Activated CD8-positive, alpha-beta memory T cell treated with anti-CD3 and anti-CD28 coated beads, Interleukin-2, amount 50 U/mL, for 1 hour (primary cell): Measurements from ENCODE around the gene PRKAG1.
A peak's percentile ranks its signal among the peaks of the same experiment; 100 is the strongest.

ENCODE experiments used
- DNase-seq: peaks from one replicate; pipeline ENCODE4 v3.0.0-alpha.2; 2020; ENCODE audit errors: extremely low read depth

PRKAG1 gene

DNA sequence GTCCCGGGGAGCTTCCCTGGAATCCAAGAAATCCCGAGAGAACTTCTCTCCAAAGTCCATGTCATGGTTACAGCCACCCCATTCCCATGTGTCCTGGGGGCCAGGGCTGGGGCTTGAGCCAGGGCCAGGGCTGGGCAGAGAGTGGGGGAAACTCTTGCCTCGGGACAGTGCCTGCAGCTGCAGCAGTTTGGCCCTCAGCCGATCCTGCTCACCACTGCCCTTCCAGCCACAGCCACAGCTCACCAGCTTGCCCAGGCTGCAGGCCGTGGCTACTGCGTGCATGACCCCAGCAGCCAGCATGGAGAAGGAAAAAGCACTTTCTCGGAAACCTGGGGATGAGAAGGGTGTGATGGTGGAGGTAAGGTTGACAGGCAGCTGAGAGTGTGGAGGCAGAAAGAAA lies 50.6 kb downstream of the PRKAG1 start:
- DNase-seq, result no peak

DNA sequence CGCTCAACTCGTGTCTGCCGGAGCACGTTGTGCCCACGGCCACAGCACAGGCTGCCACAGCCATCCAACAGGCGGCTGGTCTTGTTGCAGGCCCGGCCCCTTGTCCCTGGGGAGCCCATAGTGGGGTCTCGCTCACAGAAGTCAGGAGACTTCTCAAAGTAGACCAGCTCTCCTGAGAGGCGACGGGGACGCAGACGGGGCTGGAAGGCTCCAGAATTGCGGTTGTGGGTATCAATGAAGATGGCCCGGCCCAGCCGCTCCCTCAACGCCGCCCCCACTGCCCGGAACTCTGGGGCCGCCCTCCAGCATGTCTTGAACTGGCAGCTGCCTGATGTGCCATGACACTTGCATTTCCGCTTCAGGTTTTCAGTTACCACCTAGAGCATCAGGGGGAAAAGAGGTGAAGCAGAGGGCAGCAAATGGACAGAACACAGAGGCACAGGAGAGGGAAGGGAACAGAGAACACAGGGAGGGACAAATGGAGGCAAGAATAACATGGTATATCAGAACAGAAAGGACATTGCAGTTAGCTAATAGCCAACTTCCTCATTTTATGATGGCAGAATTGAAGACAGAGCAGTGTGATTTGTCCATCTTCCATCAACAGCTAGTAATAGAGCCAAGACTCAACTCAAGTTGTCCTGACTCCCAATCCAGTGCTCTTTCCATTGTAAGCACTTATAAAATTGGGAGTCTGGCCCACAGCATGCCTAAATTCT lies 52.2 kb downstream of the PRKAG1 start:
- DNase-seq, result no peak

DNA sequence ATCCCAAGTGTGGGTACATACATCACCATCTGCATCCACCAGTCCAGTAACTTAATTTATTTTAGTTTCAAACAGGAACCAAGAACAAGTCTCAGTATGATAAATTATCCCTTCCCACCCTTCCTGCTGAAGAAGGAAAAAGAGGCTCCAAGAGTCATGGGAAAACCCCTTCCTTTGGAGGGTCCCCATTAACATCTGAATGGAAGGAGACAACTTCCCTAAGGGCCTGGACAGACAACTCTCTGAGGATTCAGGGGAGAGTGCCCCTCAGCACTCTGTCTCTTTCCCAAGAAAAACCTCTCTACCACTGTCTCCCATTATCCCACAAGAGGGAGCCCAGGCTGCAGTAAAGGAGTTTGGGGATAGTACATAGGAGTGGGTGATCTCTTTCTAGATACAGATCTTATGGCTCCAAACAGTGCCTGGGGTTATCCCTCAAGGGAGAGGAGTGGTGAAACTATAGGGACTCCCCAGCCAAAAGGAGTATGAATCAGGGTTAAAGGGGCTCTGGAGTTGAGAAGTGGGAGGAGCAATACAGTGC lies 53.2 kb downstream of the PRKAG1 start:
- DNase-seq, result no peak

DNA sequence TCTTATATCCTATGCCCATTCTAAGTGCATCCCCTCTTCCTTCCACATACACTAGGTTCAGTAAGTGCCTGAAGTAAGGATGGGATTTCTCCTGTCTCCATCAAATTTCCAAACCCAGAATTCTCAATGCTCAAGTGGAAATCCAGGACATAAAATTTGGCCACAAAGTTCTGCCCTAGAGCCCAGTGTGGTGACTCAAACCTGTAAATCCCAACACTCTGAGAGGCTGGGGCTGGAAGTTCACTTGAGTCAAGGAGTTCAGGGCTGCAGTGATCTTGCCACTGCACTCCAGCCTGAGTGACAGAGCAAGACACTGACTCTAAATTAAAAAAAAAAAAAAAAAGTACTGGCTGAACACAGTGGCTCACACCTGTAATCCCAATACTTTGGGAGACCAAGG lies 56.8 kb downstream of the PRKAG1 start:
- DNase-seq, result no peak

DNA sequence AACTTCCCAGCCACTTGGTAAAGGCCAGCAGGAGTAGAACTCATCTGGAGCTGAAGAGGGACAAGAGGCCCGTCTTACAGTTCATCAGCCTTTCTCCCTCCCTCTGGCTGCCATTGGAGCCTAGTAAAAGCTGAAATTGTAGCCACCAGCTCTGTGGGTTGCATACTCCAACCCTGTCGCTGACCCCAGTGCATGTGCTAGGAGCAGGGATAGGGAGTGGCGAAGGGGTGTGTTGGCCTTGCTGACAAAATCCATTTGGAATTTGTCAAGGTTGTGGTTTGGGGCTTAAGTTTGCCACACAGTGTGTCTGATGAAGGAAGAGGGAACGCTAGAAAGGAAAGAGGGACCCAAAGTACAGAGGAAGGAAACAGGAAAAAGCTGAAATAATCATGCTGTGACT lies 57.2 kb downstream of the PRKAG1 start:
- no peak for DNase-seq

DNA sequence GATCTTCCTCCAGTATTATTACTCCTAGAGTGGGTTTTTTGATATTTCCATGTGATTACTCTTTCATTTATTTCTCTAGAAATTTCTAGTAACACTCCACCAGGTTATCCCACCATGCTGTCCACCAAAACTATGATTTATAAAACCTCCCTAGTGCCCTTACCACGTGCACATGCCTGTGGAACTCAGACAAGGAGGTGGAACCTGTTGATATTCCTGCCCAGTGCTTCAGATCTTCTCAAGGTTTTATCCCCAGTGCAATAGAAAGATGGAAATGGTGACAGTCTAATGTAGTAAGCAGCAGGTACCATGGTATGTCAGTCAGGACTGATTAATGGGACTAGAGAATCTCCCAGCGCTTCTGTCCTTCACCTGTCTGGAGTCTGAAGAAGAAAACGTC lies 57.7 kb downstream of the PRKAG1 start:
- no peak for DNase-seq

DNA sequence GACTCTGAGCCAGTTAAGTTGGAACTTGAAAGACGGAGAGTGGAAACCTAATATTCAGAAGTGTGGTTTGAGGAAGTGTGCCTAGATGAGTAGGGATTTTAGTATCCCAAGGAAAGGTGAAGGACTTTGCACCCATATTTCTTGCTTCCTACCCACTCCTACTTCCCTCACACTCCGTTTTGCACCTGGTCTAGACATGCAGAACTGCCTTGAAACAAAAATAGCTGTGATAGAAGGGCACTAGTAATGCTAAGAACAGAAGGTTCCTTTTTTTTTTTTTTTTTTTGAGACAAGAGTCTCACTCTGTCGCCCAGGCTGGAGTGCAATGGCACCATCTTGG lies 60.6 kb downstream of the PRKAG1 start:
- DNase-seq, result no peak

DNA sequence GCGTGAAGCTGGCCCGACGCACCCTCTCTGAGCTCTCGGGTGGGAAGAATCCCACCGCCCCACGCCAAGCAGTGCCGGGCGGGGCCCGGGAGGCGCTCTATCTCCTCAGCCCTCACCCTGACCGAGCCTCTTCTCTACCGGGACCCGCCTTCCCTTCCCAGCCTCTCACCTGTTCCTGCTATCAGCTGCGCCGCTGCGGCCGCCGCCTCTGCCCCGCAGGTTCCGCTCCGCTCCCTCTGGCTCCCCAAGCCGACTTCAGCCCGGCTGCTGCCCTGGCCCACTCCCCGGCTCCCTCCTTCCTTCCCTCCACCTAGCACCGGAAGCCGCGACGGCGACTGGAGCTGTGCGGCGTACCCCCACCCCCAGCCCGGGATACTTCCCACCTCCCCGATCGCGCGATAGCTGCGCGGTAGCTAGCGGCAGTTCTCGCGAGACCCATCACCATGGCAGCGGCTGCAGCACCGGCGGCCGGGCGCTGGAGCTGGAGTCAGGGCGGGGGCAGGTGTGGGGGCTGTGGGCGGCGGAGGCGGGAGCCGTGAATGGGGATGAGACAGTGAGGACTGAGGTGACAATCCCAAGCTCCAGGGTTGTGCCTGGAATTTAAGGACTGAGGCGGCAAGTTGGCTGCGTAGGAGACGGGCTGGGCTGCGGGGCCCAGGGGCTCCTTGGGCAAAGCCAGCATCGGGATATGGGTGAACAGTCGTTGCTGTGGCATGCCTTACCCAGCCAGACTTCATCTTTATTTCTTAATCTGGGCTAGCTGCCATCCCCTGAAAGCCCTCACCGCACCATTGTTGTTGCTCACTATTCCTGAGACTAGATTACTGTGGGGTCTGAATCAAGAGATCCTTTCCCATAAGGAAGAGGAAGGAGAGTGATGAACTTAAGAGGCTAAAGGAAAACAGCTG lies 61.2 kb downstream of the PRKAG1 start, which contains the start of gene ARF3:
ARF3 (minus strand) TSS at position 347 of the 908 bp plus-strand sequence. CDS start 16,392 bp downstream, outside the sequence.
- DNase-seq, result peak; percentile 80

DNA sequence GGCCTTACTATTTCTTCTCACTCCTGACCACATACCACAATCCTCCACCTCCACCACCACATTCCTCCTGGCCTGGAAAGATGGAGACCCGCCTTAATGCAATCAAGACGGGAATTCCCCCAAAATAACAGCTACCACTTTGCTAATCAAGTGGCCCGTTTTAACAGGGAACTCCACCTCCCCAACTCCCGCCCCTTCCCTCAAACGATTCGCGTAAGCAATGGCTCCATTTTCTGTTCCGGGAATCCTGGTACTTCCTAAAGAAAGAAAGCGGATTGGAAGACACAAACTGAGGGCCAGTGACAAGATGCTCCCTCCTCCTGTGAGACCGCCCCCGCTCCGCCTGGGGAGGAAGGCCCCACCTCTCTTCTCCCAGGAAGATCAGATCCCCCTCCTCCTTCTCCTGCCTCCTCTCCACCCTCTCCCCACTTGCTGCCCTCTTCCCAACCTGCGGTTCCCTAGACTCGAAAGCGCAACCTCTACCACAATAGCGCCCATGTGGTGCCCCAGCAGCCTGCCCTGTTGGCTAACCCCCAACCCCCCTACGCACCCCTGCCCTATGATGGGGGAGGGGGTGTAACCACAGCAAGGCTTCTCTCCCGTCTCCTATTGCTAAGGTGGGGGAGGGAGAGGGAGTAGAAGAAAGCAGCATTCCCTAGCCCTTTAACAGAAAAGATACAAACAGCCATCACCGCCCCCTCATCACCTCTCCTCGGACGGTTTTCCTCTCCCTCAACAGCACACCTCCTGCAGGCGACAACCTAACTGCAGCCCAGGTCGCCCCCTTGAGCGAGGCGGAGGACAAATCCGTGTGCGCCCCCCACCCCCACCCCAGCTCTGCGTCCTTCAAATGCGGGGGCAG lies 62.1 kb downstream of the PRKAG1 start:
- DNase-seq, result no peak

DNA sequence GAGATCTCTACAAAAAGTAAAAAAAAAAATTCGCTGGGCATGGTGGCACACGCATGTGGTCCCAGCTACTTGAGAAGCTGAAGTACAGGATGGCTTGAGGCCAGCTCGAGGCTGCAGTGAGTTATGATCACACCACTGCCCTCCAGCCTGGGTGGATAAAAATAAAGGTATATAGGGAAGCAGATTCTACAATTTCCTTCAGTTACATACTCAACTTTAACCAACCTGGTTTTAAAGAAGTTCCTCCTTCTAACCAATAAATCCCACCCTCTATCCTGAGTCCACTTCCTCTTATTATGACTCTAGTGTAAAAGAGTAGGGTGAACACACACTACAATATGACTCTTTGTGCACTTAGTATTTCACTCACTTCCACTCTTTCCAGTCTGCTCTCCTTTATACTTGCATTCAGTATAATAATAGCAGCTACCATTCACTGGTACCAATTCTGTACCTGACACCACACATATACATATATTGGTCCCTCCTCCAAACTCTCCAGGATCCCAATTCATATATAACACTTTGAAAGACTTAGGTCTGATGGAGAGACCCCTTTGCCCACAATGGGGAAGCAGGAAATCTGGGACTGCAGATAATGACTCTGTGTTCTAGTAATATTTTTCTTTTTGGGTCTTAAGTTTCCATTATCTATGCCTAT lies 63.6 kb downstream of the PRKAG1 start:
- no peak for DNase-seq

DNA sequence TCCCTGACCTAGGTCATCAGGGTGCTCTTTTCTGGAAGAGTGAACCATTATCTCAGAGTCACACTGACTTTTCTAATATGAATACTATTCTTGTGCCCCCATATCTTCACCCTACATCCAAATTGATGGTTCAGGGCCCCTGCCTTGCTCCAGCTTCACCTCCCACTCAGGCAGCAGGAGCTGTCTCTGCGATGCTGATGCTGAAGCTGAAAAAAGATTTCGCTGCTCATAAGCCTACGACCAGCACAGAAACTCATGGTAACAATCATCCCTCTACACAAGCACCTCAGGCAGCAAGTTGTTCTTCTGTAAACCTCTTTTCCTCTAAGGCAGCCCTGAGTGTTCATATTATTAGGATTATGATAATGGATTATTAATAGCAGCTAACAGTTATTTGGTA lies 64.5 kb downstream of the PRKAG1 start:
- no peak for DNase-seq

DNA sequence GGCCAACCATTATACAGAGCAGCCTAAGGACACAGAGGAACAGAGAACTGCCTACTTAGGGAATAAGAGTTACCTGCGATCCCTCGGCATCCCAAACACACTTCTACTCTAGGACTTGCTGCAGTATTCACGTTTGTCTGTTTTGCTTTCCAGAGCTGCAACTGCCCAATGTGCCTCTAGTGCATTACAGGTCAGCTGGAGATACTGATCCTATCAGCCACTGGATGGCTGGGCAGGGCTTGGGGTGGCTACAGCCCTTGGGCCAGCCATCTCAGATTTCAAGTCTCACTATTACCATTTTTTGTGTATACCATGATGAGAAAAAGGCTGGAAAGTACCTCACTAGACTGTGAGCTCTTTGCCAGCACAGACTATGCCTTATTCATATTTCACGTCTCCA lies 65.9 kb downstream of the PRKAG1 start:
- no peak for DNase-seq
